GM19438 (cell line): ENCODE results near the gene TFPI2.
"Not testable (repeated sequence)": the region's sequence is repeated elsewhere in the genome, so short reads cannot be mapped to it uniquely, and the experiment has no call there.

Experiments
- ATAC-seq: cut with Tn5 transposase; IDR thresholded peaks from one replicate; pipeline ENCODE4 v1.9.1; 2021; ENCODE audit warnings: low read depth; ENCODE audit not compliant: unreplicated experiment

Gene TFPI2, protein sequence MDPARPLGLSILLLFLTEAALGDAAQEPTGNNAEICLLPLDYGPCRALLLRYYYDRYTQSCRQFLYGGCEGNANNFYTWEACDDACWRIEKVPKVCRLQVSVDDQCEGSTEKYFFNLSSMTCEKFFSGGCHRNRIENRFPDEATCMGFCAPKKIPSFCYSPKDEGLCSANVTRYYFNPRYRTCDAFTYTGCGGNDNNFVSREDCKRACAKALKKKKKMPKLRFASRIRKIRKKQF

DNA sequence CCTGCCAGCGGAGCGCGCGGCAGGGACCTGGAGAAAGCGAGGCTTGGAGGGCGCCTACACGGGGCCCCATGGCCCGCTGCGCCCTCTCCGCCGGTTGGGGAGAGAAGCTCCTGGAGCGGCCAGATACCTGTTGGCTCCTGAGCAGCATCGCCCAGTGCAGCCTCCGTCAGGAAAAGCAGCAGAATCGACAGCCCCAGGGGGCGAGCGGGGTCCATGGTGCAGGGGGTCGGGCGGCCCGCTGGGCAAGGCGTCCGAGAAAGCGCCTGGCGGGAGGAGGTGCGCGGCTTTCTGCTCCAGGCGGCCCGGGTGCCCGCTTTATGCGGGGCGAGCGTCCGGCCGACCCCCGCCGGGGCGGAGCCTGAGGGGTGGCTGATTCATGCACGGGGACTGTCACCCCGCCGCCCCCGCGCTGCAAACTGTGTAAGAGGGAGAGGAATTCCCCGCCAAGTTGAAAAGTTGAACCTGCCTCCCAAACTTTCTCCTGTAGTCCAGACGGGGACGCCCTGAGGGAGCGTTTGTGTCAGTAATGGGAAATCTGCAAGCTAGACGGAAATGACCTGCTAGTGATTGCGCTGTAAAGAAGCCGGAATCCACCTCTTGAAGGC, at the start of gene TFPI2:
TFPI2 (minus strand) TSS at position 290 of the 605 bp plus-strand sequence; CDS start at position 215, 75 bp downstream.
- peak; percentile 45 for ATAC-seq

DNA sequence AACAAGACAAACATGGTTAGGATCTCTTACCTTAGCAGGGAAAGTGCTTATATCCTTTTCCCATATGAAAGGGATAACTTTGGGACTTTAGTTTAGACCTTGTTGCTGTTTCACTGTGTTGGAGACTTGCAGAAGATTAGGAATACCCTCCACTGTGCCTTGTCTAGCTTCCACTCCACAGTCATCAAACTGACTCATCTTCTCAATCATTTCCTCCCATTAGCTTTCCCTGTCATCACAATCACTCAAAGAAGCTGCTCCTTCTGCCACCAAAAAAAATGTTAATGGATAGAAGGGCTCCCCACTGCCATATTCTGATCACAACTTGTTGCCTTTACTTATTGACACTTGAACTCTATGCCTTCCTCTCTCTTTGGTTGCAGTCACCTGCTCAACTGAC, 47.7 kb upstream of the TFPI2 start:
- ATAC-seq: no peak

DNA sequence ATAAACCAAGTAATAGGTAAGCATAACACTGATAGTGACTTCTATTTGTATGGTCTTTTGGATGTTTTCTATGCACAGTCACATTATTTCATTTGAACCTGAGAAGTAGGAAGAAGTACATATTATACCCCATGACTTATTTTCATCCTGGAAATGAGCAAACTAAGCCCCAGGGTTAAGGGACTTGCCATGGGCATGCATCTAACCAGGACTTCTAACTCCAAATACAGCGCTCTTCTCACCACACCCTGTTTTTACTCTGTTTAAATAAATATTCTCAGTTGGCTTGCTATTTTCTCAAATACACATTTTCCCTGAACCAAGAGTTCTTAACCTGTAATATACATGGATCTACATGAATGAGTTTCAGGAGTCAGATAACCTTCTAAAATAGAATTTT, 47.3 kb upstream of the TFPI2 start:
- ATAC-seq: no peak

DNA sequence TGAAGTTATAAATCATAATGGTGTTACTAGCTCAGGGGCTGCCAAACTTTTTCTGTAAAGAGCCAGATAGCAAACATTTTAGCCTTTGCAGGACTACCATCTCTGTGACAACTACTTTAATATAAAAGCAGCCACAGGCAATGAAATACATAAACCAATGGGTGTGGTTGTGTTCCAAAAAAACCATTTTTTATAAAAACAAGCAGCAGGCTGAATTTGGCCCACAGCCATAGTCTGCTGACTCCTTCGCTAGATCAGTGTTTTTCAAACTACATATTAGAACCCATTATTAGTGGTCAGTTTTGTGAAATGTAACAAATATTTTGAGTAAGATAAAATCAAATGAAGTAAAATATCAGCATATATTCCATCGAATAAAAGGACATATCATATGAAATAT, 44.5 kb upstream of the TFPI2 start:
- no peak for ATAC-seq

DNA sequence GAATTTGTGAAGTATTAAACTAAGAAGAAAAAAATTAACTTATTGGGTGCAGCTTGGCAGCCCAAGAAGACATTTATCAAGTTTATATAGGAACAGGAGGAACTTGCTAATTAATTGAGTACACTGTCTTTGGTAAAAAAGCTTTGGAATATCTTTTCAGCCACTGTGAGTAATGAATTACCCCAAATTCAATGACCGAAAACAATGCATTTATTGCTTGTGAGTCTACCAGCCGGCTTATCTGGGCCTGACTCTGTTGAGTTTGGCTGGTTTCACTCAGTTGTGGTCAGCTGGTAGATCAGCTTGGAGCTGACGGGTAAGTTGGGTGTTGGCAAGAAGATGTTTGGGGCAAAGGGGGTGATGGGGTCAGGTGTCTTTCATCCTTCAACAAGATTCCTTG, 42.6 kb upstream of the TFPI2 start:
- no peak for ATAC-seq

DNA sequence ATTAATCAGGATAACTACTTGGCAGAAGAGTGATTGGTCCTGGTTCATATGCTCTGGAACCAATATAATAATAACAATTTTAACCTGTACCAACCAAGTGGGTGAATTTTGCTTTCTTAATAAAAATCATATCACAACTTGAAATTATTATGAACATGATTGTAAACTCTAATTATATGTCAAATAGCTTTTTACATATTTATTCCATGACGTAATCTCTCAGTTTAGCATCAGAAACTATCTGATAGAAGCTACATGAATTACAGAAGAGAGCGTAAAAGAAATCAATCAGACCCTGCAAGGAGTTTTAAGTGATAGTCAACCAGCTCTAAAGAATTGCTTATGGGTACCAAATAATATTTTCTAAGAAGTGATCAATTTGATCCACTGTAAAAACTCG, 41.1 kb upstream of the TFPI2 start:
- no peak for ATAC-seq

DNA sequence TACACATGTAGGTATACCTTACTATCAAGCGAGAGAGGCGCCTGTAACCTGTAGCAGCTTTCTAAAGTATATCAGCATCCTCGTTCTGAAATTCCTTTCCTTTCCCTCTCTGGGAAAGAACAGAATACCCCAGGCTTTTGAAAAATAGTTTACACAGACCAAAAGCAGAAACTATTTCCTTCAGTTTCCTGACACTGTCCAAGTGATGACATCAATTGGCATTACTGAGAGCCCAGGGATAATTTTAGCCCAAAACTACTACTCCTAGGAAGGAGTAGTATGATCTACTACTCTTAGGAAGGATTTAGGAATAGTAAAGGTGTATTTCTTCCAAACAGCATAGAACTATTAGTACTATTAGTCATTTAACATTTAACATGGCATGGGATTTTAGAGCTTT, 37.0 kb upstream of the TFPI2 start:
- ATAC-seq: no peak

DNA sequence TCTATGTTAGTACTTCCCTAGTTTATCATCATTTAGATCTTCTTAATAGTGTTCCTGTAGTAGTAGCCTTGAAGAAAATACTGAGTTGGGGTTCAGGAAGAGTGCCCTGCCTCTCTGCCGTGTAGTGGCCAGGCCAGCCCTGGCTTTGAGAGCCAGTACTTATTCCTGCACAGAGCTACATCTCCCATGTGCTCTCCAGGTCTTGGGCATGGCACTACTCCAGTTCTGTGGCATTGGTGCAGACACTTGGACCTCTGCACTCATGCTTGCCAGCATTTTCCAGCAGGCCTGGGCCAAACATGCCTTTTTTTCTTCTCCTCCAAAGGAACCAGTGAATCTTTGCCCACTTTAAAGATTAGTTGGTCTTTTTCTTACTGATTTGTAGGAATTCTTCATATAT, 36.2 kb upstream of the TFPI2 start:
- no peak for ATAC-seq

DNA sequence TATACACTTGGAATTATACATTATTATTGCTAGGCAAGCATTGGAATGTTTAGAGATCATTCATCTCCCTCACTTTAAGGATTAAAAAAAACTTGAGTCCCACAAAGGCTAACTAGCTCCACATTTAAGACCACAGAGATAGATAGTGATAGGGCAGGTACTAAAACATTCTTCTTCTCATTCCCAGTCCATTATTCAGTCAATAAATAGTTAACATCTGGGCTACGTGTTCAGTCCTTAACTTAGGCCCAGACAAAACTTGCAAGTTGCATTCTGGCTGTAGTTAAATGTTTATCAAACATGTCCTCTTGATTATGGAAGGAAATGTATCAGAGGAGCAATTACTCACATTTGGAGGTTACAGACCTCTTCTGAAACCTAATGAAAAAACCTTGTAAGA, 33.4 kb upstream of the TFPI2 start:
- ATAC-seq: no peak

DNA sequence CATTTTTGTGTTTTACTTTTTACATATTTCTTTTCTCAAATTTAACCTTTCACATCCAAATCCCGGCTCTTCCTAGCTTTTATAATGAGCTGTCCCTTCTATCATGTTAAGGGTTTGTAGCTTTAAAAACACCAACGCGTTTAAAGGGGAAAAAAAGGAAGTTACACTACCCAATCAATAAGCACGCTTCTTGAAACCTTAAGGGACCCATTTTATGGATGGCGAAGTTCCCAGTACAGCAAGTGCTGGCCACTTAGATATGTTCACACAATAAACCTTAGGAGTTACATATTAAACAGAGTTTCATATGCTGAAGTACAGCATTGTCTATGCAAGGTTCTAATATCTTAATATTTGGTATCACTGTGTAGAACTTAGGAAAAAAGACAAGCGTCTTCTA, 32.7 kb upstream of the TFPI2 start:
- no peak for ATAC-seq

DNA sequence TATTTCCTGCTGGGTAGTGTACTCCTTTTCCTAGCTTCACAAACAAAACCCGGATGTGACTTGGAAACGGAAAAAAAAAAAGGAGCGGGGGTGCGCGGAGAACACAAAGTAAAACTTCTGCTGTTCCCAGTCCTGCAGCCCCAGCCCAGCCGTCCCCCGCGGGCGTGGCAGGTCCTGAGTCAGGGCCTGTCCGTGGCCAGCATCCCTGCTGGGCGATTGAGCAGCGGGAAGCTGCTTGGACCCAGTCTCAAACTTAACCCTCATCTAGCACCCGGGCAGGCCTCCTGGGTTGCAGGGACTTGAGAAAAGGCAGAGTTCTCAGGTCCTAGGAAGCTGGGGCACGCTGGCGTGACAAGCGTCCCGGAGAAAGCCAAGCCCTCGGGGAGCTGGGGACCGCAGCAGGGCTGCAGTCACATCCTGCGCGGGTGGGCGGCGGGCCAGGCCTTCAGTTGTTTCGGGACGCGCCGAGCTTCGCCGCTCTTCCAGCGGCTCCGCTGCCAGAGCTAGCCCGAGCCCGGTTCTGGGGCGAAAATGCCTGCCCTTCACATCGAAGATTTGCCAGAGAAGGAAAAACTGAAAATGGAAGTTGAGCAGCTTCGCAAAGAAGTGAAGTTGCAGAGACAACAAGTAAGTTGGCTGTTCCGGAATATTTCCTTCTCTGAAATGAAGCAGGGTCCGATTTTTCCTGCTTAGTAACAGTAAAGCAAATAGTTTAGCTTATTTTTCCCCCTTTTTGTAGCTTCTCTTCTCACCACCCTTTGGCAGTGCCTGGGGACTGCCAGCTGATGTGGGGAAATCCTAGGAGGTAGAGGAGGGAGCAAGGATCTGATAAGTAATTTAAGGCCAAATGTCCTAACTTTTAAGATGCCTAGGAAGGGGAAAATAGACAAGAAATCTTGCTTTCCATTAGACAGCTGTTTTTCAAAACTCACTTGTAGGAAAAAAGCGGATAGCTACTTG, 31.3 kb upstream of the TFPI2 start, which contains the start of gene GNG11:
GNG11 (plus strand) TSS at position 129 of the 960 bp plus-strand sequence; CDS start at position 532, 403 bp downstream.
- peak; percentile 96 for ATAC-seq

DNA sequence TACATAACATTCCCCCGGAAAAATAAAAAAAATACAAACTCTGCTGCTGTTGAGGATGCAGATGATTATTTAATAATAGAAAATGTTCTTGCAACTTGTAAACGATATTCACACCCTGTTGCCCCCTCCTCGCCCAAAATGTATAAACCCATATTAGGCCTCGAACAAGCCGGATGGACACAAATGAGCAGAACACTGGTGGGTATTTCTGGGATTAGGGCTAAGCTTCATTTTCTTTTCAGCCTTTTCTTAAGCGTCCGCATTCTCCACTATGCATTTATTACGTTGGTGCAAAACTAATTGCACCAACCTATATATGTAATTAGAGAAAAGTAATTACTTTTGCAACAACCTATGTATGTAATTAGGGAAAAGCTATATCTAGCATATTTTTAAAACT, 30.6 kb upstream of the TFPI2 start:
- no peak for ATAC-seq

DNA sequence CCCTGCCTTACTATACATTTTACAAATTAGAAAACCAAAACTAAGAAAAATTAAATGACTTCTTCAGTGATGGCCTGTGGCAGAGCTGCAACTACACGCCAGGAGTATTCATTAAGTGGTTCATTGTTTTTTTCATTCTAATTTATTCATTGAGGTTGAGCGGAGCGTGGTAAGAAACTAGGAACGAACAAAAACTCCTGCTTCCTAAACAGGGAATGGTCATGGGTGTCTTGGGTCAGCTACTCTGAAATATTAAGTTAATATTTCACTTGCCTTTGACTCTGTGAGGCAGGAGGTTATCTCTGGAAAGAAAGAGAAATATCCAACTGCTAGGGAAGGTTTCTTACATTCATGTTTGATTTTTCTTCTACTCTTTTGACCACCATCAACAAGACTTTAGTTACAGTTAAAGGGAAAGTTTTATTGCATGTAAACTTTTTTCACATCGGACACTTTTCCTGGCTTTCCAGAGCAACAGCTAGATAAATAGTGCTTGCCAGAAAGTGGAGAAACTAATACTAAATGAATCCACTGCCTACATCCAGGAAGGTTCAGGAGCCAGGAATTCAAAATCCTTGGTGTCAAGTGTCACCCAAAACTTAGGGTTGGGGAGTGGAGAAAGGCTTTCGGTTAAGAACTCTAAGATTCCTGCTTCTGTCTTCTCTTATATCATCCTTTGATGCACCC, 30.1 kb upstream of the TFPI2 start:
- no peak for ATAC-seq

DNA sequence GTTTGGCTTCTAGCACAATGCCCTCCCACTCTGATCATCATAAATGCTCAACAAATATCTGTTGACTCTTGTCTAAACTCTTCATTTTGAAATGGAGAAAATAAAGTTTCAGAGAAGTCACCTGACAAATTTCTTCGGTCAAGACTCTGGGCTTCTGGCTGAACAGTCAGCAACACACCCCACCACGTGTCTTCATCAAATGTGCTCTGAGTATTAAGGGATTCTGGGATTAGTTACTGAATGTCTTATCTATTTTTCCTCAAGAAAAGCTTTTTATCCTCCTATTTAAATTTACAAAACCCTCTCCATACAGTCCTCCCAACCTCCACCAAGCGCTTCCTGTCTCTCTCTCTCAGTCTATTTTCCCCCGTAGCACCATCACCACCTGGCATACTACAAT, 25.8 kb upstream of the TFPI2 start:
- not testable (repeated sequence) for ATAC-seq

DNA sequence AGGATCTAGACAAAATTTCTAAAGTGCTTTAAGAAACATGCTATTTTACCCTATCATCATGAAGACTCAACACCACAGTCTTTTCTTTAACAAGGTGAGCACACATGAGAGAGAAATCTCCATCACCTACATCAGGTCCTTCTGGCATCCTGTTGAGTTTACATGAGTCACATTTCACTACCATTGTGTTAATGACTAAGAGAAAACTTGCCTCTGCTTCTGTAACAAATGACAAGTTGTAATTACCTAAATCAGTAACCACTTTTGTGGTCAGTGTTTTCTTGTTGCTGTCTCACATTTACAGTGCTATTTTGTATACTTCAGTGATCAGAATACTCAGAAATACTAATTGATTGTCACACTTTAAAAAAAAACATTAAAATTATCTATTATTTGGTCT, 25.3 kb upstream of the TFPI2 start:
- not testable (repeated sequence) for ATAC-seq

DNA sequence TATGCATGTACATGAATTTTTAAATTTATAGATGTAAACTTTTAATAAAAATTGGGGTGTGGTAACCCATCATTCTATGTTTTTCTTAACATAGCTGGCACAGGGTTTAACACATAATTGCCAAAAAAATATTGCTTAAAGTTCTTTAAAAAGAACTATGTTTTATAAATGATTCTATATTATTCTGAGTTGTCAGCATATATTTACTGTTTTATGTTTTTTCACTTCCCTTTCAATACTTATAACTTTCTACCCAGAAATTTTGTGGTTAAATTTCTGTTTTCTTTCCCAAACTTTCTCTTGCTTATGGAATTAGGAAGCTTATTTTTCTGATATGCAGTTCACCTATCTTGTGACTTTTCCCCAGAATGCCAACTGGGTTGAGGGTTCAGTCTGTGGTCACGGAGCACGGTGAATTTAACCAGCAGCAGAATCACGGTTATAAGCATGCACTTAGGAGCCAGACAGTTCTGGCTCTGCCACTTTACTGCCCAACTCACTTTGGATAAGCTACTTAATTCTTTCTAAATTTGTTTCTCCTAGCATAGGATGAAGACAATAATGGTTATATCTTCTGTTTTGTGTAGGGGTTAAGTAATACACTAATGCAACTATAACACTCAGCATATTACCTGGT, 24.8 kb upstream of the TFPI2 start:
- not testable (repeated sequence) for ATAC-seq

DNA sequence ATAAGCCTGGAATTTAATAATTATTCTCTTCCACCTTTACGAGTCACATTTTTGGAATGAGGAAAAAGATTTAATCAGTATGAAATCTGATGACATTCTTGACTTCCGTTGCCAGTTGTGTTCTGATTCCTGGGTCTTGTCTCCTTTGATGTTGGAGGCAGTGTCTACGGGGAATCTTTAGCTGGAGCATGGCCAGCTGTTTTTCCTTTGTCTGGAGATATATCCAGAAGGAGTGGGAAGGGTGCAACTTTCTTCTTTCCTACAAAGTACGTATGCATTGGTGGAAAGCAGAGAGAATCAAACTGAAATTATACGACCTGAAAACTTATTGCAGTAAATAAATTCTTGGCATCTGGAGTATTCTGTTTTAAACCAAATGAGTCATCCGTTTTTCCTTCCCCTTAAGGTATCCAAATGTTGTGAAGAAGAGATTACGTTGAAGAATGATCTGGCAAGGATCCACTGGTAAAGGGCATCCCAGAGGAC, 24.1 kb upstream of the TFPI2 start:
- ATAC-seq: no peak

DNA sequence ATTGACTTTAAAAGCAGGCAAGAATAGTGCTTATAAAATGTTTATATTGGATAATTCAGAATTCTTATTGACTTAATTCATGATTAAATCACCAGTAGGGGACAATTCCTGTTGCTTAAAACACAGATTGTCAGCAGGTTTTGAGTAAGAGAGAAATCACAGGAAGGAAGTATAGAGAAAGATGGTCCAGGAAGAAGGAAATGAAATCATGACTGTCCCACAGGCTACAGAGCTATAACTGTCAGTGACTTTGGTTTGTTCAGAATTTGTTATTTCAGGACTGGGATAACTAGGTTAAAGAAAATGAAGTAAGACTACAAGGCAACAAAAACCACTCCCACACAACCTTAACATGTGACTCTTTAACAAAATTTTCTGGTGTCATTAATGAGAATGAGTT, 22.6 kb upstream of the TFPI2 start:
- no peak for ATAC-seq

DNA sequence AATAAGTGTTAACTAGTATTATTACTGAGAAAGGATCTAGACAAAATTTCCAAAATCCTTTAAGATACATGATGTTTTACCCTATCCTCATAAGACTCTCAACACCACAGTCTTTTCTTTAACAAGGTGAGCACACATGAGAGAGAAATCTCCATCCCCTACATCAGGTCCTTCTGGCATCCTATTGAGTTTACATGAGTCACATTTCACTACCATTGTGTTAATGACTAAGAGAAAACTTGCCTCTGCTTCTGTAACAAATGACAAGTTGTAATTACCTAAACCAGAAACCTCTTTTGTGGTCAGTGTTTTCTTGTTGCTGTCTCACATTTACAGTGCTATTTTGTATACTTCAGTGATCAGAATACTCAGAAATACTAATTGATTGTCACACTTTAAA, 21.1 kb upstream of the TFPI2 start:
- ATAC-seq: not testable (repeated sequence)

DNA sequence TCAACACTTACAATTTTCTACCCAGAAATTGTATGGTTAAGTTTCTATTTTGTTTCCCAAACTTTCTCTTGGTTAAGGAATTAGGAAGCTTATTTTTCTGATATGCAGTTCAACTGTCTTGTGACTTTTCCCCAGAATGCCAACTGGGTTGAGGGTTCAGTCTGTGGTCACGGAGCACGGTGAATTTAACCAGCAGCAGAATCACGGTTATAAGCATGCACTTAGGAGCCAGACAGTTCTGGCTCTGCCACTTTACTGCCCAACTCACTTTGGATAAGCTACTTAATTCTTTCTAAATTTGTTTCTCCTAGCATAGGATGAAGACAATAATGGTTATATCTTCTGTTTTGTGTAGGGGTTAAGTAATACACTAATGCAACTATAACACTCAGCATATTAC, 20.7 kb upstream of the TFPI2 start:
- not testable (repeated sequence) for ATAC-seq
